GM13976 (cell line): ENCODE results near the gene CAND2.
"Not testable (repeated sequence)": the region's sequence is repeated elsewhere in the genome, so short reads cannot be mapped to it uniquely, and the experiment has no call there.

Source experiments
- DNase-seq: peaks from one replicate; pipeline ENCODE4 v3.0.0; 2012; ENCODE audit warnings: low spot score
- CTCF ChIP-seq: IDR thresholded peaks from 2 replicates; pipeline ENCODE4 v1.5.1; 2012; ENCODE audit warnings: borderline replicate concordance, mild to moderate bottlenecking; ENCODE audit not compliant: insufficient read depth; ENCODE audit errors: extremely low read depth, missing control alignments, control extremely low read depth
- in situ Hi-C: fragments of 300-500 bp; cut with MboI; formaldehyde crosslinking; loops from one replicate; pipeline ENCODE4 v1.12.0; 2022; ENCODE audit warnings: low sequenced_read_pairs, mixed read lengths, inconsistent platforms; ENCODE audit not compliant: unreplicated experiment

CAND2 gene

GRCh38 chr3:12774619-12775018, 21.9 kb upstream of the CAND2 start:
- no peak for DNase-seq
- in situ Hi-C loops, result no loop called here
- TF ChIP-seq CTCF, result no peak

GRCh38 chr3:12775226-12775625, 21.3 kb upstream of the CAND2 start:
- no peak for TF ChIP-seq CTCF
- in situ Hi-C loops, result no loop called here
- DNase-seq, result no peak

- in situ Hi-C loops, result not testable (repeated sequence)
Observed at GRCh38 chr3:12775970-12776369, 20.5 kb upstream of the CAND2 start.

GRCh38 chr3:12777171-12777570, 19.3 kb upstream of the CAND2 start:
- TF ChIP-seq CTCF, result no peak
- in situ Hi-C loops, result no loop called here
- no peak for DNase-seq

More at GRCh38 chr3:12775970-12776369, 20.5 kb upstream of the CAND2 start:
- DNase-seq, result not testable (repeated sequence)

GRCh38 chr3:12780751-12781150, 15.7 kb upstream of the CAND2 start:
- in situ Hi-C loops, result no loop called here
- TF ChIP-seq CTCF, result no peak
- DNase-seq, result no peak

GRCh38 chr3:12782172-12782815, 14.2 kb upstream of the CAND2 start:
- no peak for DNase-seq
- in situ Hi-C loops, result no loop called here
- TF ChIP-seq CTCF, result no peak

GRCh38 chr3:12785096-12785495, 11.4 kb upstream of the CAND2 start:
- no peak for DNase-seq
- in situ Hi-C loops, result no loop called here
- no peak for TF ChIP-seq CTCF
